Activated T-cell treated with anti-CD3 and anti-CD28 coated beads for 24 hours (primary cell): ENCODE data around the gene RGS18.
"Not testable (repeated sequence)": the region's sequence is repeated elsewhere in the genome, so short reads cannot be mapped to it uniquely, and the experiment has no call there.

ENCODE experiments used
- DNase-seq: peaks from one replicate; pipeline ENCODE4 v3.0.0-alpha.2; 2020; ENCODE audit warnings: low read depth

The RGS18 gene

GRCh38 chr1:192167011-192167410, 8.7 kb downstream of the RGS18 start:
- DNase-seq, result no peak

- no peak for DNase-seq
Observed at GRCh38 chr1:192167911-192168700, 9.8 kb downstream of the RGS18 start.

- no peak for DNase-seq
Observed at GRCh38 chr1:192168964-192169363, 10.7 kb downstream of the RGS18 start.

- no peak for DNase-seq
Observed at GRCh38 chr1:192170196-192170984, 12.1 kb downstream of the RGS18 start.

GRCh38 chr1:192171123-192171522, 12.9 kb downstream of the RGS18 start:
- no peak for DNase-seq

- DNase-seq, result no peak
Observed at GRCh38 chr1:192175971-192176370, 17.7 kb downstream of the RGS18 start.

GRCh38 chr1:192183788-192184187, 25.5 kb downstream of the RGS18 start:
- no peak for DNase-seq

GRCh38 chr1:192186197-192186596, 27.9 kb downstream of the RGS18 start:
- no peak for DNase-seq

- no peak for DNase-seq
Observed at GRCh38 chr1:192190066-192190465, 31.8 kb downstream of the RGS18 start.

GRCh38 chr1:192201303-192201702, 43.0 kb downstream of the RGS18 start:
- no peak for DNase-seq

- DNase-seq, result no peak
Observed at GRCh38 chr1:192224396-192224795, 66.1 kb downstream of the RGS18 start.

GRCh38 chr1:192224846-192225245, 66.6 kb downstream of the RGS18 start:
- DNase-seq, result no peak

GRCh38 chr1:192225266-192225665, 67.0 kb downstream of the RGS18 start:
- no peak for DNase-seq

- no peak for DNase-seq
Observed at GRCh38 chr1:192225703-192226102, 67.4 kb downstream of the RGS18 start.

- no peak for DNase-seq
Observed at GRCh38 chr1:192227330-192227729, 69.1 kb downstream of the RGS18 start.

GRCh38 chr1:192227980-192228379, 69.7 kb downstream of the RGS18 start:
- not testable (repeated sequence) for DNase-seq

GRCh38 chr1:192232817-192233417, 74.7 kb downstream of the RGS18 start:
- DNase-seq, result no peak

GRCh38 chr1:192235127-192235526, 76.9 kb downstream of the RGS18 start:
- no peak for DNase-seq
